K562 (cell line): ENCODE measurements around the gene HPCAL1. TPM values are rescaled to one million over a fixed set of nuclear protein-coding genes. Genes with fewer than 3 reads are reported as not detected.

Source experiments
- ATAC-seq: fragments of 200-7000 bp; cut with Tn5 transposase; 3 replicates; pipeline ENCODE4 v1.9.1; 2020; ENCODE audit warnings: moderate library complexity
- BruUV-seq: library from RNA; stranded (reverse); fragments of 400-500 nt; replicated peaks from 2 replicates; lab custom pipeline; 2021; lab: Mats Ljungman, UMichigan
- CTCF ChIA-PET: fragments of 300-600 bp; formaldehyde crosslinking; extraction: SDS; loops from one replicate; lab custom pipeline; 2021; ENCODE audit warnings: low intra/inter-chr PET ratio; lab: Yijun Ruan, JAX
- POLR2A ChIA-PET: fragments of 300-600, 350-650 bp; sonication (Branson Sonifier 250); formaldehyde crosslinking; extraction: SDS; loops from one replicate; lab custom pipeline; 2021; ENCODE audit warnings: antibody characterized with exemption, inconsistent platforms; lab: Yijun Ruan, JAX
- DNase-seq, 4 experiments: peaks; one replicate each; pipeline versions ENCODE4 v3.0.0 to v3.0.0-alpha.2; 2011 to 2018; ENCODE audit warnings: low spot score in 3 of 4, mixed read lengths in 3 of 4; ENCODE audit errors: extremely low read depth in 1 of 4
- FAIRE-seq: peaks from 2 replicates; lab custom pipeline; 2011; peaks lifted over from hg19 to GRCh38; lab: Jason Lieb, UNC
- H2AFZ ChIP-seq: 2 replicates; pipeline ENCODE4 v1.6.0; 2011; ENCODE audit warnings: low read depth, low read length, control low read depth, inconsistent platforms
- H3K27ac ChIP-seq: fragments of 200-600 bp; 3 replicates; pipeline ENCODE4 v1.8.0; 2011; ENCODE audit warnings: low read depth, mild to moderate bottlenecking, control low read depth, inconsistent platforms, low read length, moderate library complexity, mixed read lengths; ENCODE audit errors: extremely low read depth
- H3K27me3 ChIP-seq, 2 experiments: fragments of 300-600 bp in 1 of 2; 2 replicates in 1 of 2; 3 replicates in 1 of 2; pipeline versions ENCODE4 v1.6.0 to v1.8.0; 2011; ENCODE audit warnings: inconsistent platforms in 2 of 2, low read length in 2 of 2, mild to moderate bottlenecking in 1 of 2, mixed read lengths in 1 of 2, moderate library complexity in 1 of 2; ENCODE audit not compliant: control insufficient read depth in 2 of 2, insufficient read depth in 2 of 2
- H3K36me3 ChIP-seq: fragments of 300-600 bp; 3 replicates; pipeline ENCODE4 v1.8.0; 2011; ENCODE audit warnings: mild to moderate bottlenecking, low read length, inconsistent platforms; ENCODE audit not compliant: control insufficient read depth, insufficient read depth
- H3K4me1 ChIP-seq, 2 experiments: fragments of 200-600 bp in 1 of 2; replicated peaks in 1 of 2; 2 replicates in 1 of 2; 3 replicates in 1 of 2; pipeline versions ENCODE4 v1.5.1 to v1.8.0; 2011; ENCODE audit warnings: inconsistent platforms in 2 of 2, low read length in 2 of 2, mild to moderate bottlenecking in 1 of 2, mixed read lengths in 1 of 2, moderate library complexity in 1 of 2; ENCODE audit not compliant: control insufficient read depth in 2 of 2, insufficient read depth in 2 of 2
- H3K4me2 ChIP-seq: 2 replicates; pipeline ENCODE4 v1.6.1; 2011; ENCODE audit warnings: low read length, control low read depth, inconsistent platforms, mixed read lengths; ENCODE audit not compliant: insufficient read depth
- H3K4me3 ChIP-seq: fragments of 200-600 bp; sonication (generic), shearing (Covaris generic); 2 replicates; pipeline ENCODE4 v1.5.1; 2016; ENCODE audit warnings: control low read depth, inconsistent platforms
- H3K79me2 ChIP-seq: fragments of 200-600 bp; 3 replicates; pipeline ENCODE4 v1.8.0; 2011; ENCODE audit warnings: low read length, inconsistent platforms; ENCODE audit not compliant: control insufficient read depth, insufficient read depth
- H3K9ac ChIP-seq, 2 experiments: 2 replicates each; pipeline versions ENCODE4 v1.6.0 to v1.6.1; 2011; ENCODE audit warnings: low read depth in 2 of 2, low read length in 2 of 2, control low read depth in 1 of 2, inconsistent platforms in 1 of 2, mild to moderate bottlenecking in 1 of 2, mixed read lengths in 1 of 2; ENCODE audit not compliant: insufficient read depth in 1 of 2
- H3K9me1 ChIP-seq: one replicate; pipeline ENCODE4 v1.6.0; 2011; ENCODE audit warnings: inconsistent platforms, mild to moderate bottlenecking, low read length, moderate library complexity; ENCODE audit not compliant: control insufficient read depth, insufficient read depth
- H3K9me3 ChIP-seq: replicated peaks from 2 replicates; pipeline ENCODE4 v1.5.1; 2011; ENCODE audit warnings: low read depth, low read length, inconsistent platforms; ENCODE audit not compliant: control insufficient read depth, insufficient read depth
- H4K20me1 ChIP-seq: replicated peaks from 2 replicates; pipeline ENCODE4 v1.6.1; 2011; ENCODE audit warnings: low read length, inconsistent platforms, mixed read lengths; ENCODE audit not compliant: control insufficient read depth, insufficient read depth
- ASH1L ChIP-seq: fragments of 450-650 bp; IDR thresholded peaks from 2 replicates; pipeline ENCODE4 v1.6.1; 2018; ENCODE audit warnings: borderline replicate concordance, mild to moderate bottlenecking, low read depth; ENCODE audit not compliant: partially characterized antibody
- BACH1 ChIP-seq: fragments of 200-800 bp; sonication (Bioruptor generic); IDR thresholded peaks from 2 replicates; pipeline ENCODE4 v1.6.1; 2016; ENCODE audit warnings: missing genetic modification characterization, missing compliant biosample characterization
- DACH1 ChIP-seq: fragments of 450-650 bp; IDR thresholded peaks from 2 replicates; pipeline ENCODE4 v1.6.1; 2018; ENCODE audit not compliant: partially characterized antibody
- DLX4 ChIP-seq: fragments of 250-450 bp; sonication (Bioruptor Pico); IDR thresholded peaks from 2 replicates; pipeline ENCODE4 v1.6.1; 2021; ENCODE audit warnings: mild to moderate bottlenecking
- GTF2E2 ChIP-seq: fragments of 200-800 bp; sonication (Bioruptor generic); IDR thresholded peaks from 2 replicates; pipeline ENCODE4 v1.6.1; 2016; ENCODE audit warnings: missing genetic modification characterization, missing compliant biosample characterization
- HES1 ChIP-seq: fragments of 450-650 bp; IDR thresholded peaks from 2 replicates; pipeline ENCODE4 v1.6.1; 2016; ENCODE audit warnings: low read depth, mild to moderate bottlenecking, moderate library complexity
- HOXB6 ChIP-seq: fragments of 250-450 bp; sonication (Bioruptor Pico); IDR thresholded peaks from 2 replicates; pipeline ENCODE4 v1.5.1; 2022; ENCODE audit warnings: mild to moderate bottlenecking, borderline replicate concordance
- MCM3 ChIP-seq: fragments of 450-650 bp; IDR thresholded peaks from 2 replicates; pipeline ENCODE4 v1.6.1; 2016
- MXI1 ChIP-seq: IDR thresholded peaks from 2 replicates; pipeline ENCODE4 v1.6.1; 2011; ENCODE audit warnings: low read depth, mild to moderate bottlenecking, improper control_type of control experiment, low read length
- NEUROD1 ChIP-seq: fragments of 150-350 bp; IDR thresholded peaks from 2 replicates; pipeline ENCODE4 v1.6.1; 2014; ENCODE audit warnings: borderline replicate concordance, low read length, low read depth; ENCODE audit not compliant: partially characterized antibody
- NFIX ChIP-seq: fragments of 250-450 bp; sonication (Bioruptor Pico); IDR thresholded peaks from 2 replicates; pipeline ENCODE4 v1.4.0; 2020; ENCODE audit warnings: low read depth, mild to moderate bottlenecking, moderate library complexity
- RNF219 ChIP-seq: fragments of 250-450 bp; sonication (Bioruptor Pico); IDR thresholded peaks from 2 replicates; pipeline ENCODE4 v1.5.0; 2022; ENCODE audit warnings: mild to moderate bottlenecking
- USF2 ChIP-seq: sonication (generic); formaldehyde crosslinking; IDR thresholded peaks from 2 replicates; pipeline ENCODE4 v1.5.0; 2020; ENCODE audit warnings: missing genetic modification reagents
- XRCC3 ChIP-seq: fragments of 450-650 bp; IDR thresholded peaks from 2 replicates; pipeline ENCODE4 v1.6.1; 2017; ENCODE audit warnings: mild to moderate bottlenecking, moderate library complexity
- ZNF12 ChIP-seq: sonication (generic); formaldehyde crosslinking; IDR thresholded peaks from 2 replicates; pipeline ENCODE4 v1.4.0; 2020; ENCODE audit warnings: mild to moderate bottlenecking, missing genetic modification reagents
- WGBS: fragments of 100-300 bp; shearing (Covaris generic); methylation state at CpG from one replicate; pipeline ENCODE4 v1.1.6; 2016; ENCODE audit warnings: low coverage, mixed read lengths; ENCODE audit not compliant: insufficient coverage; ENCODE audit errors: missing lambda C conversion rate; 5-methylcytosine and 5-hydroxymethylcytosine counted together
- in situ Hi-C: fragments of 300-500 bp; cut with MboI; formaldehyde crosslinking; loops from 4 replicates; pipeline ENCODE4 v1.15.0; 2018; ENCODE audit warnings: inconsistent platforms, mixed read lengths
- intact Hi-C: fragments of 100-400 bp; cut with micrococcal nuclease; formaldehyde crosslinking; loops from 2 replicates; pipeline ENCODE4 v1.14.2; 2022
- polyA plus RNA-seq, 8 experiments: library from polyadenylated mRNA; depleted of rRNA in 4 of 8; stranded (reverse) in 5 of 8; unstranded in 3 of 8; fragments of >200 nt; fragmentation: Nextera tagmentation in 2 of 8; fragmentation: Illumina TruSeq in 1 of 8; extraction: Ambion mirVana in 2 of 8; extraction: Trizol in 1 of 8; gene quantifications; 2 replicates each; pipeline versions ENCODE4 v1.2.1 to v1.2.3, GENCODE V29; 2011 to 2014; ENCODE audit warnings: inconsistent platforms in 1 of 8, missing spikeins in 1 of 8
- total RNA-seq, 7 experiments: library from RNA; depleted of rRNA in 6 of 7; stranded (reverse); fragments of >200 nt in 6 of 7; fragmentation: Illumina TruSeq in 2 of 7; extraction: Trizol in 2 of 7; gene quantifications; 2 replicates each; pipeline versions ENCODE4 v1.2.1 to v1.2.3, GENCODE V29; 2011 to 2021; ENCODE audit warnings: low replicate concordance in 1 of 7
- TF ChIP-seq, protein P1 (sequence below): fragments of 450-650 bp; formaldehyde crosslinking; IDR thresholded peaks from 2 replicates; pipeline ENCODE4 v1.4.0; 2020; ENCODE audit warnings: mild to moderate bottlenecking, mixed read lengths

HPCAL1 gene
- total and polyA plus RNA-seq, 9 of the 15 experiments (the other 6 are each of a cell fraction or from before 2014, with no cell fraction given), result 2.7 to 65.5 (median 23.9) TPM

DNA sequence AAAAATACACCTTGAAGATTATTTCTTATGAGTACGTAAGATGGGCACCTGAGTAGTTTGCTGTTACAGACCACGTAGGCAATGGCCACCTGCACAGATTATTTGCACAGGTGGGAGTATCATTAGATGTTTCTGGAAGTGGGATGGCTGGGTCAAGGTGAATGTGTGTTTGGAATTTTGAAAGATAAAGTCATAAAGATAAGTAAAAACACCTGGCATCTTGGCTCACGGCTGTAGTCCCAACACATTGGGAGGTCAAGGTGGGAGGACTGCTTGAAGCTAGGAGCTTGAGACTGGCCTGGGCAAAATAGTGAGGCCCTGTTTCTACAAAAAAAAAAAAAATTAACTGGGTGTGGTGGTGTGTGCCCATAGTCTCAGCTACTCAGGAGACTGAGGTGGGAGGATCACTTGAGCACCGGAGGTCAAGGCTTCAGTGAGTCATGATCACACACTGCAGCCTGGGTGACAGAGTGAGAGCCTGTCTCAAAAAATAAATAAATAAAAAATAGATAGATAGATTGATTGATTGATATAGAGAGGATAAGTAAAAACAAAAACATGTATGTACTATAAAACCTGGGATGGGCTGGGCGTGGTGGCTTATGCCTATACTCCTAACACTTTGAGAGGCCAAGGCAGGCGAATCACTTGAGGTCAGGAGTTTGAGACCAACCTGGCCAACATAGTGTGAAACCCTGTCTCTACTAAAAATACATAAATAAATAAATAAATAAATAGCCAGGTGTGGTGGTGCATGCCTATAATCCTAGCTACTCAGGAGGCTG, 115.0 kb downstream of the HPCAL1 start:
- peaks cover 25% of the 10 kb centered on the region; the same call in 2 of the 3 replicates for H3K36me3 ChIP-seq
- H3K9ac ChIP-seq, result no peak overlapping the region
- H2AFZ ChIP-seq, result no peak overlapping the region
- H3K27me3 ChIP-seq, result no peaks in the 10 kb centered on the region
- ChIA-PET POLR2A (interaction anchor here (0.8 to 2.2 kb wide), 3 partner anchors 8 to 17 kb away, joined by 3 to 5 read pairs (median 3); no protein-coding TSS in a partner anchor), CTCF (no interaction called here)
- H3K27ac ChIP-seq, result no peak overlapping the region
- WGBS, result 75% methylated on average over 6 of the region's 6 CpGs
- no peak for ATAC-seq
- no peaks in the 10 kb centered on the region for H3K9me3 ChIP-seq
- BruUV-seq, result no TSS peak
- no peak overlapping the region for H3K4me3 ChIP-seq
- no peaks in the 10 kb centered on the region for H3K79me2 ChIP-seq
- H3K9me1 ChIP-seq, result no peaks in the 10 kb centered on the region
- intact Hi-C loops (no loop called here), in situ Hi-C loops (loop anchor here (5.0 to 25.0 kb wide), 3 partner anchors 155 to 350 kb away; no protein-coding TSS in a partner anchor)
- no peak for DNase-seq
- H3K4me2 ChIP-seq, result no peak overlapping the region
- FAIRE-seq, result no peak
- H4K20me1 ChIP-seq, result 0 out of 2 replicates have a peak, but pooled peaks cover 4% of the 10 kb centered on the region
- peaks cover 0 to 14% of the 10 kb centered on the region in 2 experiments; a peak in 1 of 5 replicates for H3K4me1 ChIP-seq
- TF ChIP-seq, protein P1, sequence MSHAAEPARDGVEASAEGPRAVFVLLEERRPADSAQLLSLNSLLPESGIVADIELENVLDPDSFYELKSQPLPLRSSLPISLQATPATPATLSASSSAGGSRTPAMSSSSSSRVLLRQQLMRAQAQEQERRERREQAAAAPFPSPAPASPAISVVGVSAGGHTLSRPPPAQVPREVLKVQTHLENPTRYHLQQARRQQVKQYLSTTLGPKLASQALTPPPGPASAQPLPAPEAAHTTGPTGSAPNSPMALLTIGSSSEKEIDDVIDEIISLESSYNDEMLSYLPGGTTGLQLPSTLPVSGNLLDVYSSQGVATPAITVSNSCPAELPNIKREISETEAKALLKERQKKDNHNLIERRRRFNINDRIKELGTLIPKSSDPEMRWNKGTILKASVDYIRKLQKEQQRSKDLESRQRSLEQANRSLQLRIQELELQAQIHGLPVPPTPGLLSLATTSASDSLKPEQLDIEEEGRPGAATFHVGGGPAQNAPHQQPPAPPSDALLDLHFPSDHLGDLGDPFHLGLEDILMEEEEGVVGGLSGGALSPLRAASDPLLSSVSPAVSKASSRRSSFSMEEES (CRISPR knock-in tag), result no peak
- TF ChIP-seq BACH1 (no peak), MXI1 (no peak), USF2 (CRISPR knock-in tag) (no peak), HES1 (no peak), ZNF12 (CRISPR knock-in tag) (no peak), RNF219 (no peak), ASH1L (no peak), GTF2E2 (tag) (no peak), XRCC3 (no peak), DLX4 (CRISPR knock-in tag) (no peak), NEUROD1 (no peak), MCM3 (no peak), DACH1 (no peak), HOXB6 (CRISPR knock-in tag) (no peak), NFIX (CRISPR knock-in tag) (no peak)
